Stomach smooth muscle (tissue), 2 donors: ENCODE results near the gene CDC73.

Experiments
- H3K27ac ChIP-seq: one replicate; pipeline ENCODE4 v1.7.0; 2013; ENCODE audit warnings: mild to moderate bottlenecking, low read length, inconsistent platforms
- H3K27me3 ChIP-seq, 2 donors: one replicate each; pipeline ENCODE4 v1.7.0; 2013; ENCODE audit warnings: low read length in 2 of 2; ENCODE audit not compliant: insufficient read depth in 2 of 2, control insufficient read depth in 1 of 2
- H3K36me3 ChIP-seq, 2 donors: one replicate each; pipeline ENCODE4 v1.7.0; 2013; ENCODE audit warnings: low read length in 2 of 2; ENCODE audit not compliant: control insufficient read depth in 2 of 2, insufficient read depth in 2 of 2
- H3K4me1 ChIP-seq: one replicate; pipeline ENCODE4 v1.7.0; 2013; ENCODE audit warnings: low read length; ENCODE audit not compliant: control insufficient read depth, insufficient read depth
- H3K4me3 ChIP-seq, 2 donors: one replicate each; pipeline ENCODE4 v1.7.0; 2013; ENCODE audit warnings: low read length in 2 of 2
- H3K9ac ChIP-seq, 2 donors: one replicate each; pipeline ENCODE4 v1.7.0; 2013; ENCODE audit warnings: low read length in 2 of 2, mild to moderate bottlenecking in 1 of 2
- H3K9me3 ChIP-seq, 2 donors: one replicate each; pipeline ENCODE4 v1.7.0; 2013; ENCODE audit warnings: low read length in 2 of 2; ENCODE audit not compliant: control insufficient read depth in 2 of 2
- donor health status: healthy.
- donor health status: Pancreatic carcinoma.

CDC73 gene

DNA sequence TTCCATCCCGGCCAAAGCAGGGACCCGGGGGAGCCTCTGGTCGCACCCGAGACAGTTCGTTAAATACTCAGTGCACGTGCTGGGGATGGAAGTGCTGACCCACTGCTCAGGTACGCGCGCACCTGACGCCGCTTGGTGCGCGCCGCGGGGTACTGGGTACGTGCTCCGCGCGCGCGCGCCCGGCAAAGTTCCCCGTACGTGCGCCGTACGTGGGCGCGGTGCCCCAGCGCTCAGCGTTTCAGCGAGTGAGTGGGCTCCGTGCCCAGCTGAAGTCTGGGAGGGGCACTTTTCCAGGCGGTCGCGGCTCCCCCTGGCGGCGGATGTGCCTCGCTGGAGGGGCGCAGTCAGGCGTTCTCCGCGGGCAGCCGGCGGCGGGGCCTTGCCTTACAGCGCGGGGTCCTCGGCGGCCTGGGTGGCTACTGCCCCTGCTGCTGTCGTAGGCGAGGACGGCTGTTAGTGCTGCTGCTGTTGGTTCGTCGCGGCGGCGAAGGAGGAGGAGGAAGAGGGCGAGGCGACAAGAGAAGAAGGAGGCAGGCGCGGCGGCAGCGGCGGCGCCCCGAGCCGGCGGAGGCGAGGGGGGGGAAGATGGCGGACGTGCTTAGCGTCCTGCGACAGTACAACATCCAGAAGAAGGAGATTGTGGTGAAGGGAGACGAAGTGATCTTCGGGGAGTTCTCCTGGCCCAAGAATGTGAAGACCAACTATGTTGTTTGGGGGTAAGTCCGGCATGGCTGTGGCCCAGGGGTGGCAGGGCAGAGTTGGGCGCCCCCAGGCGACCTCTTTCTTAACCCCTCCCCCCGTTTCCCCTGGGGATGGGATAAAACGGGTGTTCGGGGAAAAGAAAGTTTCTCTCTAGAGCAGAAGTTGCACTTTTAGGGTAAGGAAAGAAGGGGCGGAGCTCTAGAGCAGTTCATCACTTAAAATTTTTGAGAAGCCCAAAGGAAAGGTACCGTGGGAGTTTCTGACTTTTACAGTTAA is at the start of gene CDC73:
Gene CDC73 (plus strand): TSS at position 416 of the 978 bp plus-strand sequence. CDS start 170 bp downstream, at position 586.
- Histone ChIP-seq H3K9me3 (no peaks in the 10 kb centered on the region), H3K4me3 (peak within 1 kb of the TSS; percentile 87 to 91), H3K4me1 (no peaks in the 10 kb centered on the region), H3K36me3 (peaks cover 0 to 3% of the 10 kb centered on the region in 2 donors), H3K9ac (peak within 1 kb of the TSS; percentile 91 to 97), H3K27me3 (no peaks in the 10 kb centered on the region), H3K27ac (peak within 1 kb of the TSS; percentile 94)

DNA sequence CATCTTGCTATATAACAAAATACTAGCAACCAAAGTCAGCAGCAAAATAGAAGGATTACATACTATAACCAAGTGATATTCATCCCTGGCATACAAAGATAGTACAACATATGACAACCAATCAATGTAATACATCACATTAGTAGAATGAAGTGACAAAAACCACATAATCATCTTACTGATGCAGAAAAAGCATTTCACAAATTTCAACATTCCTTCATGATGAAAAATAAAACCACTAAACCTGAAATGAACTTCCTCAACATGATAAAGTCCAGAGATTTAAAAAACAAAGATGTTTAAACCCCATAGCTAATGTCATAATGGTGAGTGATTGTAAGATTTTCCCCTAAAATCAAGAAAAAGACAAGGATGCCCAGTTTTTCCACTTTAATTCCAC is 43.8 kb upstream of the CDC73 start:
- Histone ChIP-seq H3K36me3 (peaks cover 11 to 31% of the 10 kb centered on the region in 2 donors), H3K4me3 (no peak overlapping the region), H3K4me1 (no peaks in the 10 kb centered on the region), H3K27me3 (no peaks in the 10 kb centered on the region), H3K9me3 (no peaks in the 10 kb centered on the region), H3K9ac (no peak overlapping the region), H3K27ac (no peak overlapping the region)

DNA sequence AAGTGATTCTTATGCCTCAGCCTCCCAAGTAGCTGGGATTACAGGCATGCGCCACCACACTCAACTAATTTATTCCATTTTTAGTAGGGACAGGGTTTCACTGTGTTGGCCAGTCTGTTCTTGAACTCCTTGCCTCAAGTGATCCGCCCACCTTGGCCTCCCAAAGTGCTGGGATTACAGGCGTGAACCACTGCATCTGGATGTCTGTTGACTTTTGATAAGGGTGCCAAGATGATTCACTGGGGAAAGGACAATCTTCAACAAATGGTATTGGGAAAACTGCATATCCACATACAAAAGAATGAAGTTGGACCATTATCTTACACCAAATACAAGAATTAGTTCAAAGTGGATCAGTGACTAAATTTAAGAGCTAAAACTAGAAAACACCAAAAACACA is 42.6 kb upstream of the CDC73 start:
- Histone ChIP-seq H3K4me1 (no peaks in the 10 kb centered on the region), H3K9ac (no peak overlapping the region), H3K36me3 (peaks cover 19 to 41% of the 10 kb centered on the region in 2 donors), H3K9me3 (no peaks in the 10 kb centered on the region), H3K27ac (no peak overlapping the region), H3K27me3 (no peaks in the 10 kb centered on the region), H3K4me3 (no peak overlapping the region)

DNA sequence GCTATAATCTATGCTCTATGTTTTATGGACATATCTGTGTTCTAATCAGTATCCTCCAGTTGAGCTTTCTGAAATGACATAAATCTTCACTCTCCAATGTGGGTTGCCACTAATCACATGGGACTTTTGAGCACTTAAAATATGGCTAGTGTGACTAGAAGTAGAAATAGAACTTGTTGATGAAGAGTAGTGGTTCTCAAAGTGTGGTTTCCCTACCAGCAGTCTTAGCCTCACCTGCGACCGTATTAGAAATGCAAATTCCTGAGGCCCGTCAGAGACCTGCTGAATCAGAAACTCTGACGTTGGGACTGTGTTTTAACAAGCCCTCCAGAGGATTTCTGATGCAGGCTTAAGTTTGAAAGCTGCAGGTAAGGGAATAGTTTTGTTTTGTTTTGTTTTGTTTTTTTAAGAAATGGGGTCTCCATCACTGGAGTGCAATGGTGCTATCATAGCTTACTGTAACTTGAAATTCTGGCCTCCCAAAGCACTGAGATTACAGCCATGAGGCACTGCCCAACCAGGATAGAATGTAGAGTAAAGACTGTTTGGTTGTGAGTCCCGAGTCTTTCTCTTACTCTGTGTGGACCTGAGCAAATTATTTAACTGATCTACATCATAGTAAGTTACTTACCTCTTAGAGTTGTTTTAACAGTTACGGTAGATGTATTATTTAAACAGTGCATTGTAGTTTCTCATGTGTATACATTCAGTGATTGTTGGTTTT is 38.3 kb upstream of the CDC73 start:
- Histone ChIP-seq H3K27ac (no peak overlapping the region), H3K4me1 (no peaks in the 10 kb centered on the region), H3K9ac (no peak overlapping the region), H3K27me3 (no peaks in the 10 kb centered on the region), H3K36me3 (peaks cover 18 to 31% of the 10 kb centered on the region in 2 donors), H3K9me3 (no peaks in the 10 kb centered on the region), H3K4me3 (no peak overlapping the region)

DNA sequence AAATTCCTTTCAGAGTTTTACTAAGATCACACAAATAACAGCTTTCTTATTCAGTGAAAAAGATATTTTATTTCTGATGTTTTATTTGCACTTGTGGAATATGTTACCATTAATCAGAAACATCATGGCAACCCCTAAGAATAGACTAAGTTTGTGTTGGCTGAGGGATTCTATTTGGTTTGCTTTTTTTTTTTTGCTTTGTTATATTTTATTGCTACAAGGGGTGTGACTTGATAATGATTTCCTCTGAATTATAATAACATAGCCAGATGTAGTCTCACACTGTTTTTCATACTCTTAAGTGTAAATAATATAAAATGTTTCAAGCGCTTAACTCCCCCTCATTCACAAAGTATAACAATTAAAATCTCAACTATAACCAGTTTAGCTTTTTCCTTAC is 36.6 kb upstream of the CDC73 start:
- no peak overlapping the region for H3K4me3 ChIP-seq
- H3K27me3 ChIP-seq, result no peaks in the 10 kb centered on the region
- H3K27ac ChIP-seq, result no peak overlapping the region
- H3K36me3 ChIP-seq, result peaks cover 18 to 19% of the 10 kb centered on the region in 2 donors
- H3K9ac ChIP-seq, result no peak overlapping the region
- no peaks in the 10 kb centered on the region for H3K4me1 ChIP-seq
- no peaks in the 10 kb centered on the region for H3K9me3 ChIP-seq

DNA sequence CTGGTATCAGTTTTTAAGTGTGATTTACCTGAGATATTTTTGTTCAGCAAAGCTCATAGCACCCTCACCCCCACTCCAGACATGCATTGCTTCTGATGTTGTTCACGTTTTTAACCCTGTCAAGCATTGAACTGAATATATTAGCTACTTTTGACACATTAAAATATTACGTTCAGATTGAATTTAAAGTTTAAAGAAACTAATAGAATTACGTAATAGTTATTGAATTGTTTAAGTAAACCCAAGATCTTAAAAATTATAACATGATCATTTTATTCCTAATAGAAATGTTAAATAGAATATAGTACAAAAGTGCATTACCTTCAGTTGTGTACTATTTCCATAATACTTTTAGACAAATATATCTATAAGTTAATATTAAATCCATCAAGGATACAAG is 35.5 kb upstream of the CDC73 start:
- H3K9me3 ChIP-seq, result no peaks in the 10 kb centered on the region
- no peaks in the 10 kb centered on the region for H3K27me3 ChIP-seq
- no peaks in the 10 kb centered on the region for H3K4me1 ChIP-seq
- no peak overlapping the region for H3K9ac ChIP-seq
- no peak overlapping the region for H3K4me3 ChIP-seq
- peaks cover 18 to 19% of the 10 kb centered on the region in 2 donors for H3K36me3 ChIP-seq
- H3K27ac ChIP-seq, result no peak overlapping the region

DNA sequence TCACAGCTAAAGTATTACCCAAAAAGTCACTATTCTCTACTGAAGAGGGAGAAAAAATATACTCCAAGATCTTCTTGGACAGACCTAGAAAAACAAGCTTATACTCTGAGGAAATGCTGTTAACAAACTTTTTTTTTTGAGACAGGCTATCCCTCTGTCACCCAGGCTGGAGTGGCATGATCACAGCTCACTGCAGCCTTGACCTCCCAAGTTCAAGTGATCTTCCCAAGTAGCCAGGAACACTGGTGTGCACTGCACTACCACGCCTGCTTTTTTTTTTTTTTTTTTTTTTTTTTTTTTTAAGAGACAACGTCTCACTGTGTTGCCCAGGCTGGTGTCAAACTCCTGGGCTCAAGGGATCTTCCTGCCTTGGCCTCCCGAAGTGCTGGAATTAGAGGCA is 33.9 kb upstream of the CDC73 start:
- H3K4me1 ChIP-seq, result no peaks in the 10 kb centered on the region
- H3K4me3 ChIP-seq, result no peak overlapping the region
- H3K36me3 ChIP-seq, result peaks cover 13 to 14% of the 10 kb centered on the region in 2 donors
- H3K27ac ChIP-seq, result no peak overlapping the region
- no peaks in the 10 kb centered on the region for H3K9me3 ChIP-seq
- H3K9ac ChIP-seq, result no peak overlapping the region
- H3K27me3 ChIP-seq, result no peaks in the 10 kb centered on the region

DNA sequence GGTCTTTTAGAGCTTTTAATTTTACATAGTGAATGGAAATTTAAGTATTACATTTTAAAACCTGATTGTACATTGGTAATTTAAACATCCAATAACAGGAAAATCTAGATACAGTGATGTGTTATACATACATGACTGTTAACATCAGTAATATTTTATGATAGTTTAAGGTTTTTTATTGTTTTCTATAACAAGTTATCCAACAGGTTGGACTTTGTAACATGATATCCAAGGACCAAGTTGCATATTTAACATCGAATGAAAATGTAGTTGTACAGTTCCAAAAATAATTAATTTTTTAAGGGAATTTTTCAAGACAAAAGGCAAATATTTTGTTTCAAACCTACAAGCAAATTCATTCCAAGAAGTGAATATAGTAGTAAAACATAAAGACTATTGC is 31.0 kb upstream of the CDC73 start:
- Histone ChIP-seq H3K9me3 (no peaks in the 10 kb centered on the region), H3K27me3 (no peaks in the 10 kb centered on the region), H3K4me1 (no peaks in the 10 kb centered on the region), H3K4me3 (no peak overlapping the region), H3K27ac (no peak overlapping the region), H3K36me3 (peaks cover 8 to 10% of the 10 kb centered on the region in 2 donors), H3K9ac (no peak overlapping the region)

DNA sequence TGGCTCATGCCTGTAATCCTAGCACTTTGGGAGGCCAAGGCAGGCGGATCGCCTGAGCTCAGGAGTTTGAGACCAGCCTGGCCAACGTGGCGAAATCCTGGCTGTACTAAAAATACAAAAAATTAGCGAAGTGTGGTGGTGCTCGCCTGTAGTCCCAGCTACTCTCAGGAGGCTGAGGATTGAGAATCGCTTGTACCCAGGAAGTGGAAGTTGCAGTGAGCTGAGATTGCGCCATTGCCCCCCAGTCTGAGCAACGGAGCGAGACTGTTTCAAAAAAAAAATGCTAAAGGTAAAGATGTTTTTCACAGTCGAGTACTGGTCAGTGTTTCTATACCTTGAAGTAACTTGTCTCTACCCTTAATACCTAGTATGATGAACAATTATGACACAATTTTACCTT is 27.7 kb upstream of the CDC73 start:
- Histone ChIP-seq H3K36me3 (peaks cover 14 to 17% of the 10 kb centered on the region in 2 donors), H3K27me3 (no peaks in the 10 kb centered on the region)

DNA sequence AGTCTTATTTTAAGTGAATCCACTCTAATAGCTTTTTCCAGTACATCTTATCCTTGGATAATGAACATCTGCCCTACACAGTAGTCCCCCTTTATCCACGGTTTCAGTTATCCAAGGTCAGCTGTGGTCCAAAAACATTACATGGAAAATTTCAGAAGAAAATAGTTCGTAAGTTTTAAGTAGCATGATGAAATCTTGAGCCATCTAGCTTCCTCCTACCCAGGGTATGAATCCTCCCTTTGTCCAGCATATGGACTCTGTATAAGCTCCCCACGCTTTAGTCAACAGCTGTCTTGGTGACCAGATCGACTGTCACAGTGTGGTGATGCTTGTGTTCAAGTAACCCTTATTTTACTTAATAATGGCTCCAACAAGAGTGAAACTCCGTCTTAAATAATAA is 19.2 kb upstream of the CDC73 start:
- Histone ChIP-seq H3K9ac (no peak overlapping the region), H3K27me3 (no peaks in the 10 kb centered on the region), H3K36me3 (peaks cover 14 to 16% of the 10 kb centered on the region in 2 donors), H3K4me1 (peaks cover 5% of the 10 kb centered on the region), H3K4me3 (no peak overlapping the region), H3K27ac (no peak overlapping the region), H3K9me3 (no peaks in the 10 kb centered on the region)

More for the DNA sequence above, 27.7 kb upstream of the CDC73 start:
- Histone ChIP-seq H3K27ac (no peak overlapping the region), H3K9ac (no peak overlapping the region), H3K4me3 (no peak overlapping the region), H3K4me1 (no peaks in the 10 kb centered on the region), H3K9me3 (no peaks in the 10 kb centered on the region)
